Caco-2 (cell line): Measurements from ENCODE around the gene KRT2. TPM values are rescaled to one million over a fixed set of nuclear protein-coding genes. Genes with fewer than 3 reads are reported as not detected.

Experiments
- BruUV-seq: library from RNA; stranded (reverse); fragments of 400-500 nt; replicated peaks from 2 replicates; lab custom pipeline; 2021; lab: Mats Ljungman, UMichigan
- CTCF ChIA-PET: fragments of 300-600 bp; sonication (Branson Sonifier 250); formaldehyde crosslinking; loops from one replicate; lab custom pipeline; 2022; ENCODE audit warnings: antibody characterized with exemption; lab: Charles Lee
- POLR2A ChIA-PET: fragments of 300-600 bp; sonication (Branson Sonifier 250); formaldehyde crosslinking; loops from one replicate; lab custom pipeline; 2022; ENCODE audit warnings: antibody characterized with exemption; lab: Charles Lee
- DNase-seq, 2 experiments: peaks; one replicate each; pipeline versions ENCODE4 v3.0.0 to v3.0.0-alpha.2; 2020 to 2022
- H3K27me3 ChIP-seq: replicated peaks from 2 replicates; pipeline ENCODE4 v1.6.0; 2011; ENCODE audit warnings: low read length; ENCODE audit not compliant: control insufficient read depth, insufficient read depth
- H3K36me3 ChIP-seq: 2 replicates; pipeline ENCODE4 v1.5.1; 2011; ENCODE audit warnings: low read length; ENCODE audit not compliant: control insufficient read depth, insufficient read depth
- H3K4me1 ChIP-seq: fragments of 250-450 bp; sonication (Bioruptor Pico); 2 replicates; pipeline ENCODE4 v1.5.1; 2020; ENCODE audit warnings: mild to moderate bottlenecking
- H3K4me3 ChIP-seq: 2 replicates; pipeline ENCODE4 v1.5.1; 2011; ENCODE audit warnings: low read depth, mild to moderate bottlenecking, control low read depth, low read length
- H3K9me3 ChIP-seq: fragments of 250-450 bp; sonication (Bioruptor Pico); 2 replicates; pipeline ENCODE4 v1.5.1; 2020; ENCODE audit warnings: mild to moderate bottlenecking, moderate library complexity
- H3K27ac Mint-ChIP-seq: one replicate; pipeline ENCODE4 v1.8.0; 2022; ENCODE audit warnings: mixed read lengths; ENCODE audit not compliant: unreplicated experiment
- H3K27me3 Mint-ChIP-seq: one replicate; pipeline ENCODE4 v1.8.0; 2022; ENCODE audit warnings: mixed read lengths; ENCODE audit not compliant: insufficient read depth, unreplicated experiment
- H3K36me3 Mint-ChIP-seq: one replicate; pipeline ENCODE4 v1.8.0; 2022; ENCODE audit warnings: mild to moderate bottlenecking, mixed read lengths; ENCODE audit not compliant: insufficient read depth, unreplicated experiment
- H3K4me1 Mint-ChIP-seq: one replicate; pipeline ENCODE4 v1.8.0; 2022; ENCODE audit warnings: low read depth, mixed read lengths; ENCODE audit not compliant: unreplicated experiment
- H3K4me3 Mint-ChIP-seq: one replicate; pipeline ENCODE4 v1.8.0; 2022; ENCODE audit warnings: mild to moderate bottlenecking, moderate library complexity, mixed read lengths; ENCODE audit not compliant: unreplicated experiment
- H3K9me3 Mint-ChIP-seq: one replicate; pipeline ENCODE4 v1.8.0; 2022; ENCODE audit warnings: mixed read lengths; ENCODE audit not compliant: unreplicated experiment
- CTCF ChIP-seq, 2 experiments: fragments of 200-600 bp in 1 of 2; IDR thresholded peaks; 1 replicate in 1 of 2; 2 replicates in 1 of 2; pipeline versions ENCODE4 v1.5.1 to v1.8.0; 2011 to 2022; ENCODE audit warnings: antibody characterized with exemption in 1 of 2, control low read depth in 1 of 2, inconsistent platforms in 1 of 2, low read depth in 1 of 2, low read length in 1 of 2, mild to moderate bottlenecking in 1 of 2, moderate library complexity in 1 of 2; ENCODE audit not compliant: insufficient read depth in 1 of 2, severe bottlenecking in 1 of 2, unreplicated experiment in 1 of 2
- intact Hi-C: fragments of 100-400 bp; cut with micrococcal nuclease; formaldehyde crosslinking; loops from one replicate; pipeline ENCODE4 v1.10.0; 2022; ENCODE audit not compliant: unreplicated experiment
- total RNA-seq: library from RNA; stranded (reverse); gene quantifications from 2 replicates; pipeline ENCODE4 v1.2.3, GENCODE V29; 2022

Gene KRT2
- total RNA-seq, 1 experiment from 2014 or later = not detected

- Mint-ChIP-seq H3K4me3 (no peak overlapping the region), H3K4me1 (no peaks in the 10 kb centered on the region), H3K27ac (no peak overlapping the region), H3K9me3 (no peaks in the 10 kb centered on the region), H3K27me3 (no peaks in the 10 kb centered on the region), H3K36me3 (no peaks in the 10 kb centered on the region)
- POLR2A ChIA-PET = interaction anchor here (0.6 kb wide), 1 partner anchor 65 kb away, joined by 4 read pairs; no protein-coding TSS in a partner anchor
- no peaks in the 10 kb centered on the region for H3K27me3 ChIP-seq
- intact Hi-C loops = no loop called here
- H3K4me3 ChIP-seq = no peak overlapping the region
- H3K9me3 ChIP-seq = no peaks in the 10 kb centered on the region
- no TSS peak for BruUV-seq
- no peaks in the 10 kb centered on the region for H3K36me3 ChIP-seq
- no peak for TF ChIP-seq CTCF (IDR thresholded peaks at IDR 0.05; ENCODE audit: insufficient read depth in 1 of 2, low read depth in 1 of 2, low read length in 1 of 2, severe bottlenecking in 1 of 2, unreplicated experiment in 1 of 2)
- H3K4me1 ChIP-seq = peaks cover 27% of the 10 kb centered on the region
- CTCF ChIA-PET = interaction anchor here (1.9 kb wide), 1 partner anchor 197 kb away, joined by 5 read pairs; no protein-coding TSS in a partner anchor
- DNase-seq = no peak
Measured at GRCh38 chr12:52673713-52674432, 21.9 kb upstream of the KRT2 start.

- intact Hi-C loops = no loop called here
- DNase-seq = peak in 1 of 2 experiments; percentile 26
Measured at GRCh38 chr12:52673217-52673616, 21.2 kb upstream of the KRT2 start.

More at GRCh38 chr12:52673217-52673616, 21.2 kb upstream of the KRT2 start:
- TF ChIP-seq CTCF (IDR thresholded peaks at IDR 0.05; ENCODE audit: insufficient read depth in 1 of 2, low read depth in 1 of 2, low read length in 1 of 2, severe bottlenecking in 1 of 2, unreplicated experiment in 1 of 2) = no peak
- no peaks in the 10 kb centered on the region for H3K9me3 ChIP-seq
- H3K4me3 ChIP-seq = no peak overlapping the region
- ChIA-PET CTCF (interaction anchor here (1.9 kb wide), 1 partner anchor 197 kb away, joined by 5 read pairs; no protein-coding TSS in a partner anchor), POLR2A (no interaction called here)
- H3K9me3 Mint-ChIP-seq = no peaks in the 10 kb centered on the region
- no peaks in the 10 kb centered on the region for H3K27me3 ChIP-seq
- no peak overlapping the region for H3K27ac Mint-ChIP-seq
- H3K36me3 ChIP-seq = no peaks in the 10 kb centered on the region
- H3K27me3 Mint-ChIP-seq = peaks cover 3% of the 10 kb centered on the region
- peaks cover 27% of the 10 kb centered on the region for H3K4me1 ChIP-seq
- H3K4me1 Mint-ChIP-seq = no peaks in the 10 kb centered on the region
- no peak overlapping the region for H3K4me3 Mint-ChIP-seq
- BruUV-seq = no TSS peak
- no peaks in the 10 kb centered on the region for H3K36me3 Mint-ChIP-seq
